ENCODE data around the gene PLCB1.

The PLCB1 gene

DNA sequence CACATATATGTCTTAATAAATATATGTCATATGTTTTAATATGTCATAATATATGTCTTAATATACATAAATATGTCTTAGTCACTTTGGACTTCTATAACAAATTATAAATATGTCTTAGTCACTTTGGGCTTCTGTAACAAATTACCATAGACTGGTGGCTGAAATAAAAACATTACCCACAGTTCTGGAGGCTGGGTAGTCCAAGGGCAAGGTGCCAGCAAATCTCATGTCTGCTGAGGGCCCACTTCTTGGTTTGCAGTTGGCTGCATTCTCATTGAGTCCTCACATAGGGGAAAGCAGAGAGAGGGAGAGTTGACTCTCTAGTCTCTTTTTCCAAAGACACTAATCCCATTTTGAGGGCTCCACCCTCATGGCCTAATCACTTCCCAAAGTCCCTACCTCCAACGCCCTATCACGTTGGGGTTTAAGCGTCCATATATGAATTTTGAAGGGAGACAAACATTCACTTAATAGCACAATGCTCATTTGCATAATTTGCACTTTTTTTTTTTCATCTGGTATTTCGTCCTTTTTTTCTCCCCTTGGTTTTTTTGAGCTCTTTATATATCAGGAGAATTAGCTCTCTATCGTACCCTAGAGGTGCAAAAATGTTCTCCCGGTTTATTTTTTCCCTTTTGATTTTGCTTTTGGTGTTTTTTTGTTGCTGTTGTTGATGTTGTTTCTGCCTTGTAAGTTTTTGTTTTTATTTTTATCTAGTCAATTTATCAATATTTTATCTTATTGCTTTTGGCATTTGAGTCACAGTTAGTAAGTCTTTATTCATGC, 266.4 kb downstream of the PLCB1 start:
- TF ChIP-seq, protein P1, sequence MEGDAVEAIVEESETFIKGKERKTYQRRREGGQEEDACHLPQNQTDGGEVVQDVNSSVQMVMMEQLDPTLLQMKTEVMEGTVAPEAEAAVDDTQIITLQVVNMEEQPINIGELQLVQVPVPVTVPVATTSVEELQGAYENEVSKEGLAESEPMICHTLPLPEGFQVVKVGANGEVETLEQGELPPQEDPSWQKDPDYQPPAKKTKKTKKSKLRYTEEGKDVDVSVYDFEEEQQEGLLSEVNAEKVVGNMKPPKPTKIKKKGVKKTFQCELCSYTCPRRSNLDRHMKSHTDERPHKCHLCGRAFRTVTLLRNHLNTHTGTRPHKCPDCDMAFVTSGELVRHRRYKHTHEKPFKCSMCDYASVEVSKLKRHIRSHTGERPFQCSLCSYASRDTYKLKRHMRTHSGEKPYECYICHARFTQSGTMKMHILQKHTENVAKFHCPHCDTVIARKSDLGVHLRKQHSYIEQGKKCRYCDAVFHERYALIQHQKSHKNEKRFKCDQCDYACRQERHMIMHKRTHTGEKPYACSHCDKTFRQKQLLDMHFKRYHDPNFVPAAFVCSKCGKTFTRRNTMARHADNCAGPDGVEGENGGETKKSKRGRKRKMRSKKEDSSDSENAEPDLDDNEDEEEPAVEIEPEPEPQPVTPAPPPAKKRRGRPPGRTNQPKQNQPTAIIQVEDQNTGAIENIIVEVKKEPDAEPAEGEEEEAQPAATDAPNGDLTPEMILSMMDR (IDR thresholded peaks at IDR 0.05), result no peak
- Histone ChIP-seq H3K4me3 (no peak overlapping the region), H3K27ac (no peak overlapping the region)
- DNase-seq (ENCODE audit: low spot score), result no peak

DNA sequence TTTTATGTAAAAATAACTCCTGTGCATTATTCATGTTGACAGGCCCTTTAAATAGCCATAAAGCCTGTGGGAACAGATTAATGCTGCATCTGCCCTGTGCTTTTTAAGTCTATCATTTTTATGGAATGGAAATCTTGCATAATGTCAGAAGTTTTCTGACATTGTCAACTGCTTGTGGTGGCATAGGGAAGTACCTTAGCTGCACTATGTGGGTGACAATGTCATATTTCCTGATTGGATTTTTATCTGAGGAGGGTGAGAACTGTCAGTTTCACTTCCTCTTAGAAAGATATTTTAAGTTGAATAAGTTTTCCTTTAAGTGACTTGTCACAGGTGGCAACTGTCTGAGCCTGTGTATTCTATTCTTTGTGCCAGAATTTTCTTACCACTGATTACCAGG, 267.9 kb downstream of the PLCB1 start:
- no peak for DNase-seq (ENCODE audit: low spot score)
- Histone ChIP-seq H3K4me3 (no peak overlapping the region), H3K27ac (no peak overlapping the region)
- TF ChIP-seq, protein P1 (IDR thresholded peaks at IDR 0.05), result no peak

DNA sequence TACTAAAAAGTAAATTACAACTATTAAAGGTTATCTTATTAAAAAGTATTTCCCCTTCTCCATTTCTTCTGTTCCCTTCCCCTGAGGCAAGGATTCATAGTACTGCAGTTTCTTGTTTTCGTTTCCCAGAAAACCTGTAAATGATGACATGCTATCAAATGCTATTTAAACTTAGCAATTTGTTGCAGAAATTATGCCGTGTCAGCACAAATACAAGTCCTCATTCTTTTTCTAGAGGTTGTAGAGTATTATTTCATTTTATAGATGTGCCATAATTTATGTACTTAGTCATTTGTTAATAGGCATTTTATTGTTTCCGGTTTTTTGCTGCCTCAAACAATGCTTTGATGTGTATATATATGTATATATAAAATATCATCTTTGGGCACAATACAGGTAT, 268.4 kb downstream of the PLCB1 start:
- DNase-seq (ENCODE audit: low spot score), result no peak
- H3K27ac ChIP-seq, result no peak overlapping the region
- TF ChIP-seq, protein P1 (IDR thresholded peaks at IDR 0.05), result no peak
- no peak overlapping the region for H3K4me3 ChIP-seq

DNA sequence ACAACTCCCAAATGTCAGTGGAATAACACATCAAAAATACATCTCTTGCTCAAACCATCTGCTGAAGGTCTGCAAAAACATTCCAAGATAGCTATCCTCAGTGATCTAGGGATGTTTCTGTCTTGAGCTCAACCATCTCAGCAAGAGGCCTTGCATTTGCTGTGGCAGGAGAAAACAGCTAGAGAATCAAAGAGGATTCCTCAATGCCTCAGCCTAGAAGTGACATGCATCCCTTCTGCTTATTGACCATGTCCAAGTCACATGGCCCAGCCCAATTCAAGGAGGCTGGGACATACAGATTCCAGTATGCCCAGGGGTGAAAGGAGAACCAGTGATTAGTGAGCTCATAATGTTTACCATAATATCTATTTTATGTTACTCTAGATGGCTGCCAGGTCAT, 269.5 kb downstream of the PLCB1 start:
- TF ChIP-seq, protein P1 (IDR thresholded peaks at IDR 0.05), result no peak
- DNase-seq (ENCODE audit: low spot score), result no peak
- Histone ChIP-seq H3K4me3 (no peak overlapping the region), H3K27ac (no peak overlapping the region)

DNA sequence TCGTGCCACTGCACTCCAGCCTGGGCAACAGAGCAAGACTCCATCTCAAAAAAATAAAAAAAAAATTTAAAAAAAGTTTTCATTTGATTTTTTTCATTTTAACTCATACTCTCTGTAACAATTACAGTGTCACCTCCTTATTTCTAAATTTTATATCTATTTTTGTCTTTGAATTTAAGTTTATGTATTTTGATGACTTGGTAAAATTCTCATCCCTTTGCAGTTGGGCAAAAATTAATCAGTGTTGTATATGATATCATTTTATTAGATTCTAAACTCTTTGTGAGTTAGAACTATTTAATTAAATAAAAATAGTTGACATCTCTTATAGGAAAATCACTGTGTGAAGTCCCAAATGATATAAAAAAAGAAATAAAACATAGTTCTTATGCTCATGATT, 270.7 kb downstream of the PLCB1 start:
- no peak overlapping the region for H3K27ac ChIP-seq
- TF ChIP-seq, protein P1 (IDR thresholded peaks at IDR 0.05), result no peak
- no peak overlapping the region for H3K4me3 ChIP-seq
- no peak for DNase-seq (ENCODE audit: low spot score)

DNA sequence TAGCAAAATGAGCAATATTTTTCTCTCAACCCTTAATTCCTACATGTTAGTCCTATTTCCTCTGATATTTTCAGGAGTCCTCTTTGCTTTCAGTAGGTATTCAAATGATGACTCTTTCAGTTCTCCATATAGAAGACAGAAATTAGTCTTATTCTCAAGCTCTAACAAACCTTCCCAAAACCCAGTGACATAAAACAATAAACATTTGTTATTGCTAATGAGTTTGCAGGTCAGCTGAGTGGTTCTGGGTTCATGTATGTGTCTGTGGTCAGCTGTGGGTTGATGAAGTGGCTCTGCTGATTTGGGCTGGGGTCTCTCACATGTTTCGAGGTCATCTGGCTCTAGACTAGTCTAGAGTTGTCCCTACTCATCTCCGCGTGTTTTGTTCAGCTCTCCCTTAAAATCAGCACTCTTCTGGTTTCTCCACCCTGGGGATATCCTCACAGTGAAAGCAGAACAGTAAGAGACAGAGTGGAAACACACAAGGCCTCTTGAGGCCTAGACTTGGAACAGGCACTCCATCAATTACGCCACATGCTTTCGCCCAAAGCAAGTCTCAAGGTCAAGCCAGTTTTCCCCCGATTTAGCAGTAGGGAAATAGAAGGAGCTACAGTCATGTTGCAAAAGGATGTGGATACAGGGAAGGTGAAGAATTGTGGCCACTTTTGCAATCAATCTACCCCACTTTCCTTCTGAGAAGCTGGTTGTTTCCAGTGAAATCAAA, 273.0 kb downstream of the PLCB1 start:
- TF ChIP-seq, protein P1 (IDR thresholded peaks at IDR 0.05), result no peak

DNA sequence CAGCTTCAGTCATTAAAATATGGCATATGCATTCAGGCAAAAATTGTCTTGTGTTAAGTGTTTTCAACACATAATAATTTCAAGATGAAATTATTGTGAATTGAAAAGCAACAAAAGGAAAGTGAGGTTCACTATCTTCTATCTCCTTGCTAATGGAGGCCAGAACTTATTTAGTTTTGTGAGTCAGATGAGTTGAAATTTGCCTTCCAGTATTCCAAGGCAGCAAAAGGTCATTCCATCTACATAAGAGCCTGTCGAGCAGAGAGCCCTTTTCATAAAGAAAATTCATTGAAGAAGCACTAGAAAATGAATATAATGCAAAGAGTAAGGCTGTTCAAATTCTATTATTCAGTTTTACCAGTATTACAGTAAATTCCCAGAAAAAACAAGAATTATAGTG, 274.3 kb downstream of the PLCB1 start:
- Histone ChIP-seq H3K4me3 (no peak overlapping the region), H3K27ac (no peak overlapping the region)
- TF ChIP-seq, protein P1 (IDR thresholded peaks at IDR 0.05), result no peak
- no peak for DNase-seq (ENCODE audit: low spot score)

More for the DNA sequence above, 273.0 kb downstream of the PLCB1 start:
- Histone ChIP-seq H3K27ac (no peak overlapping the region), H3K4me3 (no peak overlapping the region)
- DNase-seq (ENCODE audit: low spot score), result no peak
